Activated T-cell treated with anti-CD3 and anti-CD28 coated beads for 1 hour (primary cell): ENCODE measurements around the gene SGO1.

Source experiments
- DNase-seq: peaks from one replicate; pipeline ENCODE4 v3.0.0-alpha.2; 2020; ENCODE audit warnings: low read depth

SGO1 gene

GRCh38 chr3:20154928-20155327, 31.1 kb downstream of the SGO1 start:
- DNase-seq = no peak

- DNase-seq = no peak
These were observed 31.9 kb downstream of the SGO1 start for GRCh38 chr3:20154078-20154477.

GRCh38 chr3:20148466-20148865, 37.5 kb downstream of the SGO1 start:
- DNase-seq = no peak

GRCh38 chr3:20147361-20147760, 38.6 kb downstream of the SGO1 start:
- no peak for DNase-seq

GRCh38 chr3:20146301-20146700, 39.7 kb downstream of the SGO1 start:
- no peak for DNase-seq

GRCh38 chr3:20145874-20146273, 40.1 kb downstream of the SGO1 start:
- no peak for DNase-seq

- DNase-seq = no peak
These were observed 42.5 kb downstream of the SGO1 start for GRCh38 chr3:20143519-20143918.

- DNase-seq = no peak
These were observed 43.5 kb downstream of the SGO1 start for GRCh38 chr3:20142517-20142916.

GRCh38 chr3:20141851-20142250, 44.2 kb downstream of the SGO1 start:
- no peak for DNase-seq

- no peak for DNase-seq
These were observed 44.7 kb downstream of the SGO1 start for GRCh38 chr3:20141316-20141715.

- no peak for DNase-seq
These were observed 45.1 kb downstream of the SGO1 start for GRCh38 chr3:20140881-20141280.

GRCh38 chr3:20137647-20138046, 48.4 kb downstream of the SGO1 start:
- DNase-seq = no peak

GRCh38 chr3:20136231-20136630, 49.8 kb downstream of the SGO1 start:
- DNase-seq = no peak

- DNase-seq = no peak
These were observed 55.9 kb downstream of the SGO1 start for GRCh38 chr3:20130106-20130505.

- no peak for DNase-seq
These were observed 57.6 kb downstream of the SGO1 start for GRCh38 chr3:20128358-20128757.

- no peak for DNase-seq
These were observed 60.1 kb downstream of the SGO1 start for GRCh38 chr3:20125897-20126296.

GRCh38 chr3:20125289-20125688, 60.7 kb downstream of the SGO1 start:
- DNase-seq = no peak

- DNase-seq = no peak
These were observed 62.8 kb downstream of the SGO1 start for GRCh38 chr3:20123131-20123652.

GRCh38 chr3:20121088-20121487, 64.9 kb downstream of the SGO1 start:
- DNase-seq = no peak
